ENCODE results near the gene LRTM1.
A peak's percentile ranks its signal among the peaks of the same experiment; 100 is the strongest.

Gene LRTM1

DNA sequence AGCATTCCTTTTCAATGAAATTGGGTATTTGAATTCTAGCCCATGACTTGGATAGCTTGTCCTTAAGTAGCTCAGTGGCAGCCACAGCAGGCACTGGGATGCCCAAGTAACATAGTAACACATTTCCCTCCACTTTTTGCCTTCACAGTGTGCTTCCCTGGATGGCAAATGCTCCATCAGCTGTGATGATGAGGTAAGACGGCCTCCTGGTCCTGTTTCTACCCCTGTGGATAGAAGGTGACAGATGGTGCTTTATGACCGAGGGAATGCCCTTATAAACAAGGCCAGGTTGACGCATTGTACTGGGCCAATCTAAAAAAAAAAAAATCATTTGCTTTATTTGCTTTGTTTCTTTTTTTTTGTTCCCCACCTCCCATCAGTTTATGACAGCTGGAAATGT, 41.8 kb upstream of the LRTM1 start:
- DNase-seq (ENCODE audit: low read depth in 1 of 2, low spot score in 1 of 2), result no peak
- peak overlapping the region; percentile 61; the same call in 1 of the 2 replicates for H3K4me3 ChIP-seq (replicated peaks; ENCODE audit: insufficient read depth, low read length)
- TF ChIP-seq, protein P1, sequence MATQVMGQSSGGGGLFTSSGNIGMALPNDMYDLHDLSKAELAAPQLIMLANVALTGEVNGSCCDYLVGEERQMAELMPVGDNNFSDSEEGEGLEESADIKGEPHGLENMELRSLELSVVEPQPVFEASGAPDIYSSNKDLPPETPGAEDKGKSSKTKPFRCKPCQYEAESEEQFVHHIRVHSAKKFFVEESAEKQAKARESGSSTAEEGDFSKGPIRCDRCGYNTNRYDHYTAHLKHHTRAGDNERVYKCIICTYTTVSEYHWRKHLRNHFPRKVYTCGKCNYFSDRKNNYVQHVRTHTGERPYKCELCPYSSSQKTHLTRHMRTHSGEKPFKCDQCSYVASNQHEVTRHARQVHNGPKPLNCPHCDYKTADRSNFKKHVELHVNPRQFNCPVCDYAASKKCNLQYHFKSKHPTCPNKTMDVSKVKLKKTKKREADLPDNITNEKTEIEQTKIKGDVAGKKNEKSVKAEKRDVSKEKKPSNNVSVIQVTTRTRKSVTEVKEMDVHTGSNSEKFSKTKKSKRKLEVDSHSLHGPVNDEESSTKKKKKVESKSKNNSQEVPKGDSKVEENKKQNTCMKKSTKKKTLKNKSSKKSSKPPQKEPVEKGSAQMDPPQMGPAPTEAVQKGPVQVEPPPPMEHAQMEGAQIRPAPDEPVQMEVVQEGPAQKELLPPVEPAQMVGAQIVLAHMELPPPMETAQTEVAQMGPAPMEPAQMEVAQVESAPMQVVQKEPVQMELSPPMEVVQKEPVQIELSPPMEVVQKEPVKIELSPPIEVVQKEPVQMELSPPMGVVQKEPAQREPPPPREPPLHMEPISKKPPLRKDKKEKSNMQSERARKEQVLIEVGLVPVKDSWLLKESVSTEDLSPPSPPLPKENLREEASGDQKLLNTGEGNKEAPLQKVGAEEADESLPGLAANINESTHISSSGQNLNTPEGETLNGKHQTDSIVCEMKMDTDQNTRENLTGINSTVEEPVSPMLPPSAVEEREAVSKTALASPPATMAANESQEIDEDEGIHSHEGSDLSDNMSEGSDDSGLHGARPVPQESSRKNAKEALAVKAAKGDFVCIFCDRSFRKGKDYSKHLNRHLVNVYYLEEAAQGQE (IDR thresholded peaks at IDR 0.05; ENCODE audit: insufficient replicate concordance, low read depth), result no peak
- TF ChIP-seq, protein P2, sequence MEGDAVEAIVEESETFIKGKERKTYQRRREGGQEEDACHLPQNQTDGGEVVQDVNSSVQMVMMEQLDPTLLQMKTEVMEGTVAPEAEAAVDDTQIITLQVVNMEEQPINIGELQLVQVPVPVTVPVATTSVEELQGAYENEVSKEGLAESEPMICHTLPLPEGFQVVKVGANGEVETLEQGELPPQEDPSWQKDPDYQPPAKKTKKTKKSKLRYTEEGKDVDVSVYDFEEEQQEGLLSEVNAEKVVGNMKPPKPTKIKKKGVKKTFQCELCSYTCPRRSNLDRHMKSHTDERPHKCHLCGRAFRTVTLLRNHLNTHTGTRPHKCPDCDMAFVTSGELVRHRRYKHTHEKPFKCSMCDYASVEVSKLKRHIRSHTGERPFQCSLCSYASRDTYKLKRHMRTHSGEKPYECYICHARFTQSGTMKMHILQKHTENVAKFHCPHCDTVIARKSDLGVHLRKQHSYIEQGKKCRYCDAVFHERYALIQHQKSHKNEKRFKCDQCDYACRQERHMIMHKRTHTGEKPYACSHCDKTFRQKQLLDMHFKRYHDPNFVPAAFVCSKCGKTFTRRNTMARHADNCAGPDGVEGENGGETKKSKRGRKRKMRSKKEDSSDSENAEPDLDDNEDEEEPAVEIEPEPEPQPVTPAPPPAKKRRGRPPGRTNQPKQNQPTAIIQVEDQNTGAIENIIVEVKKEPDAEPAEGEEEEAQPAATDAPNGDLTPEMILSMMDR (IDR thresholded peaks at IDR 0.05; ENCODE audit: insufficient read depth, low read length), result no peak
- TF ChIP-seq SPI1 (IDR thresholded peaks at IDR 0.05; ENCODE audit: borderline replicate concordance, low read depth), result no peak
- TF ChIP-seq POLR2AphosphoS5 (IDR thresholded peaks at IDR 0.05; ENCODE audit: low read depth), result no peak
- no peak for TF ChIP-seq GABPA (IDR thresholded peaks at IDR 0.05; ENCODE audit: low read depth)
- H3K27ac ChIP-seq (replicated peaks), result no peak overlapping the region
- no peaks in the 10 kb centered on the region for H3K27me3 ChIP-seq (ENCODE audit: insufficient read depth, poor library complexity, severe bottlenecking)

DNA sequence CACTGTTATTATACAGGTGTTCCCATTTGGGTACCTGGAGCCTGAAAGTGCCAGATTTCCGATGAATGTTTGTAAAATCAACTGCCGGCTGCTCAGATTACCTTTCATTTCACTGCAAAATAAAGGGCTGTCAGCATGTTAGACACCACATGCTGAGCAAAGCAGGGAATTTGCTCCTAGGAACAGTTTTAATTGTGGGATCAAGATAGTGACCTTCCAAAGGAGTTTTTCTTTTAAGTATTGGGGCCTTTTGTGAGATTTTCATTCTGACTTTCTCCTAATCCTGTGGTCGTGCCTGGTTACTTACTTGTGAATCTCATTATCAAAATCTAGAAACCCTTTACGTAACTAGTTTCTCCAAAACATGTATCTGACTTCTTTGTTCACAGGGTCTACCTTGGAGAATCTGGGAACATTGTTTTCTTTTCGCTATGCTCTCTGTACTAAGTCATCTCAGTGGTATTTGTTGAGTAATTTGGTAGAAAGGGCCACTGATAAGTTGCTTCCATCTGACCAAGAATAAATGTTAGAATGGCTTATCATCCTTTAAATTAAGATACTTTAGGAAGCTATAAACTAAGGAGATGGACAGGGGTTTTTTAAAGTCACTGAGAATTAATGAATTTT, 40.8 kb upstream of the LRTM1 start:
- peak overlapping the region; percentile 61 for H3K4me3 ChIP-seq (replicated peaks; ENCODE audit: insufficient read depth, low read length)
- no peaks in the 10 kb centered on the region for H3K27me3 ChIP-seq (ENCODE audit: insufficient read depth, poor library complexity, severe bottlenecking)
- no peak for TF ChIP-seq SPI1 (IDR thresholded peaks at IDR 0.05; ENCODE audit: borderline replicate concordance, low read depth)
- TF ChIP-seq, protein P2 (IDR thresholded peaks at IDR 0.05; ENCODE audit: insufficient read depth, low read length), result no peak
- no peak for TF ChIP-seq POLR2AphosphoS5 (IDR thresholded peaks at IDR 0.05; ENCODE audit: low read depth)
- no peak for TF ChIP-seq GABPA (IDR thresholded peaks at IDR 0.05; ENCODE audit: low read depth)
- TF ChIP-seq, protein P1 (IDR thresholded peaks at IDR 0.05; ENCODE audit: insufficient replicate concordance, low read depth), result no peak
- no peak for DNase-seq (ENCODE audit: low read depth in 1 of 2, low spot score in 1 of 2)
- H3K27ac ChIP-seq (replicated peaks), result peak overlapping the region; percentile 93

DNA sequence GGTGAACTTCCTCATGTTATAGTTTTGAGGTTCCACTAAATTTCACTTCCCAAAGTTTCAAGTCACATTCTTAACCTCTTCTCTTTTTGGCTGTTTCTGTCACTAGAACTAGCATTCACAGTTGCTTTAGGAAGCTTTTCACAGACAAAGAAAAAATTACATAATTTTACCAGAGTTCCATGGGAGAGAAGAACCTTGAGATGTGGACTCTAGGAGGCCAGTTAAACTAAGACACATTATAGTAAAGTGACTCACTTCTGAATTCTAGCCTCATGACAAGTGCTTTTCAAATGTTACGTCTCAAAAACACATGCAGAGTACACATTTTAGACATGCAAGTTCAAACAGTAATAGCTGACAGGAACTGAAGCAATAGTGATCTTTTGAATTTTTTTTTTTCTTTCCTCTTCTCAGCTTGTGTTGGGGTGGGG, 39.9 kb upstream of the LRTM1 start:
- TF ChIP-seq SPI1 (IDR thresholded peaks at IDR 0.05; ENCODE audit: borderline replicate concordance, low read depth), result 0 out of 2 replicates have a peak, but pooled peaks have one; percentile 25
- peak; percentile 18; the same call in 1 of the 2 replicates for TF ChIP-seq POLR2AphosphoS5 (IDR thresholded peaks at IDR 0.05; ENCODE audit: low read depth)
- TF ChIP-seq GABPA (IDR thresholded peaks at IDR 0.05; ENCODE audit: low read depth), result no peak
- H3K27me3 ChIP-seq (ENCODE audit: insufficient read depth, poor library complexity, severe bottlenecking), result no peaks in the 10 kb centered on the region
- H3K4me3 ChIP-seq (replicated peaks; ENCODE audit: insufficient read depth, low read length), result peak overlapping the region; percentile 61
- peak; percentile 63 to 92 for DNase-seq (ENCODE audit: low read depth in 1 of 2, low spot score in 1 of 2)
- H3K27ac ChIP-seq (replicated peaks), result peak overlapping the region; percentile 93

DNA sequence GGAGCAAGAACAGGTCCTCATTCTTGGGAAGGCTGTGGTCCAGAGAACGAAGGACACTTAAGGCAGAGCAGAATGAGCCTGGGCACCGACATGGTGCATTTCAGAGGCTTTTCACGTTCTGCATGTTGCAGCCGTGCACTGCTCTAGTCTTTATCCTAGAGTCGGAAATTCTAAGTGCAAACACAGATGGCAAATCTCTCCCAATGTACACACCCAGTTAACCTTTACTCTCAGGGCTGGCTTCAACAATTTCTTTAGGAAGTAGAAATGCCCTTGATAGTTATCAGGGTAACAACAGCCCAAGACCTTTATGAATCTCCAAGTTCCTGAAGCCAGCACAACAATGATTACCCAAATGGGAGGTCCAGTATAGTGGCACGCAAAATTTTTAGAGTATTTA, 39.1 kb upstream of the LRTM1 start:
- no peak for DNase-seq (ENCODE audit: low read depth in 1 of 2, low spot score in 1 of 2)
- H3K27ac ChIP-seq (replicated peaks), result peak overlapping the region; percentile 93
- no peak overlapping the region for H3K4me3 ChIP-seq (replicated peaks; ENCODE audit: insufficient read depth, low read length)
- H3K27me3 ChIP-seq (ENCODE audit: insufficient read depth, poor library complexity, severe bottlenecking), result no peaks in the 10 kb centered on the region
- TF ChIP-seq, protein P2 (IDR thresholded peaks at IDR 0.05; ENCODE audit: insufficient read depth, low read length), result no peak
- TF ChIP-seq GABPA (IDR thresholded peaks at IDR 0.05; ENCODE audit: low read depth) (no peak), POLR2AphosphoS5 (IDR thresholded peaks at IDR 0.05; ENCODE audit: low read depth) (no peak), SPI1 (IDR thresholded peaks at IDR 0.05; ENCODE audit: borderline replicate concordance, low read depth) (no peak)
- TF ChIP-seq, protein P1 (IDR thresholded peaks at IDR 0.05; ENCODE audit: insufficient replicate concordance, low read depth), result no peak
